K562 (cell line): Measurements from ENCODE around the gene FRMD7. TPM values are rescaled to one million over a fixed set of nuclear protein-coding genes. Genes with fewer than 3 reads are reported as not detected.

Source experiments
- ATAC-seq: fragments of 200-7000 bp; cut with Tn5 transposase; 3 replicates; pipeline ENCODE4 v1.9.1; 2020; ENCODE audit warnings: moderate library complexity
- BruUV-seq: library from RNA; stranded (reverse); fragments of 400-500 nt; replicated peaks from 2 replicates; lab custom pipeline; 2021; lab: Mats Ljungman, UMichigan
- CTCF ChIA-PET: fragments of 300-600 bp; formaldehyde crosslinking; extraction: SDS; loops from one replicate; lab custom pipeline; 2021; ENCODE audit warnings: low intra/inter-chr PET ratio; lab: Yijun Ruan, JAX
- POLR2A ChIA-PET: fragments of 300-600, 350-650 bp; sonication (Branson Sonifier 250); formaldehyde crosslinking; extraction: SDS; loops from one replicate; lab custom pipeline; 2021; ENCODE audit warnings: antibody characterized with exemption, inconsistent platforms; lab: Yijun Ruan, JAX
- DNase-seq, 4 experiments: peaks; one replicate each; pipeline versions ENCODE4 v3.0.0 to v3.0.0-alpha.2; 2011 to 2018; ENCODE audit warnings: low spot score in 3 of 4, mixed read lengths in 3 of 4; ENCODE audit errors: extremely low read depth in 1 of 4
- FAIRE-seq: peaks from 2 replicates; lab custom pipeline; 2011; peaks lifted over from hg19 to GRCh38; lab: Jason Lieb, UNC
- H2AFZ ChIP-seq: 2 replicates; pipeline ENCODE4 v1.6.0; 2011; ENCODE audit warnings: low read depth, low read length, control low read depth, inconsistent platforms
- H3K27ac ChIP-seq: fragments of 200-600 bp; 3 replicates; pipeline ENCODE4 v1.8.0; 2011; ENCODE audit warnings: low read depth, mild to moderate bottlenecking, control low read depth, inconsistent platforms, low read length, moderate library complexity, mixed read lengths; ENCODE audit errors: extremely low read depth
- H3K27me3 ChIP-seq, 2 experiments: fragments of 300-600 bp in 1 of 2; 2 replicates in 1 of 2; 3 replicates in 1 of 2; pipeline versions ENCODE4 v1.6.0 to v1.8.0; 2011; ENCODE audit warnings: inconsistent platforms in 2 of 2, low read length in 2 of 2, mild to moderate bottlenecking in 1 of 2, mixed read lengths in 1 of 2, moderate library complexity in 1 of 2; ENCODE audit not compliant: control insufficient read depth in 2 of 2, insufficient read depth in 2 of 2
- H3K36me3 ChIP-seq: fragments of 300-600 bp; 3 replicates; pipeline ENCODE4 v1.8.0; 2011; ENCODE audit warnings: mild to moderate bottlenecking, low read length, inconsistent platforms; ENCODE audit not compliant: control insufficient read depth, insufficient read depth
- H3K4me1 ChIP-seq, 2 experiments: fragments of 200-600 bp in 1 of 2; replicated peaks in 1 of 2; 2 replicates in 1 of 2; 3 replicates in 1 of 2; pipeline versions ENCODE4 v1.5.1 to v1.8.0; 2011; ENCODE audit warnings: inconsistent platforms in 2 of 2, low read length in 2 of 2, mild to moderate bottlenecking in 1 of 2, mixed read lengths in 1 of 2, moderate library complexity in 1 of 2; ENCODE audit not compliant: control insufficient read depth in 2 of 2, insufficient read depth in 2 of 2
- H3K4me2 ChIP-seq: 2 replicates; pipeline ENCODE4 v1.6.1; 2011; ENCODE audit warnings: low read length, control low read depth, inconsistent platforms, mixed read lengths; ENCODE audit not compliant: insufficient read depth
- H3K4me3 ChIP-seq: fragments of 200-600 bp; sonication (generic), shearing (Covaris generic); 2 replicates; pipeline ENCODE4 v1.5.1; 2016; ENCODE audit warnings: control low read depth, inconsistent platforms
- H3K79me2 ChIP-seq: fragments of 200-600 bp; 3 replicates; pipeline ENCODE4 v1.8.0; 2011; ENCODE audit warnings: low read length, inconsistent platforms; ENCODE audit not compliant: control insufficient read depth, insufficient read depth
- H3K9ac ChIP-seq, 2 experiments: 2 replicates each; pipeline versions ENCODE4 v1.6.0 to v1.6.1; 2011; ENCODE audit warnings: low read depth in 2 of 2, low read length in 2 of 2, control low read depth in 1 of 2, inconsistent platforms in 1 of 2, mild to moderate bottlenecking in 1 of 2, mixed read lengths in 1 of 2; ENCODE audit not compliant: insufficient read depth in 1 of 2
- H3K9me1 ChIP-seq: one replicate; pipeline ENCODE4 v1.6.0; 2011; ENCODE audit warnings: inconsistent platforms, mild to moderate bottlenecking, low read length, moderate library complexity; ENCODE audit not compliant: control insufficient read depth, insufficient read depth
- H3K9me3 ChIP-seq: replicated peaks from 2 replicates; pipeline ENCODE4 v1.5.1; 2011; ENCODE audit warnings: low read depth, low read length, inconsistent platforms; ENCODE audit not compliant: control insufficient read depth, insufficient read depth
- H4K20me1 ChIP-seq: replicated peaks from 2 replicates; pipeline ENCODE4 v1.6.1; 2011; ENCODE audit warnings: low read length, inconsistent platforms, mixed read lengths; ENCODE audit not compliant: control insufficient read depth, insufficient read depth
- BCL6 ChIP-seq: fragments of 250-450 bp; sonication (Bioruptor Pico); IDR thresholded peaks from 2 replicates; pipeline ENCODE4 v1.4.0; 2020
- CREM ChIP-seq: IDR thresholded peaks from 2 replicates; pipeline ENCODE4 v1.6.1; 2014; ENCODE audit warnings: antibody characterized with exemption, low read depth
- FOXM1 ChIP-seq, 2 experiments: fragments of 450-650 bp in 1 of 2; sonication (generic) in 1 of 2; formaldehyde crosslinking in 1 of 2; IDR thresholded peaks; 2 replicates each; pipeline versions ENCODE4 v1.6.1 to v1.9.0; 2017 to 2022; ENCODE audit warnings: low read depth in 2 of 2, mild to moderate bottlenecking in 2 of 2, missing genetic modification reagents in 1 of 2, moderate library complexity in 1 of 2
- HIVEP1 ChIP-seq: fragments of 250-450 bp; sonication (Bioruptor Pico); IDR thresholded peaks from 2 replicates; pipeline ENCODE4 v1.4.0; 2020; ENCODE audit warnings: mild to moderate bottlenecking
- KLF6 ChIP-seq: fragments of 250-450 bp; sonication (Bioruptor Pico); IDR thresholded peaks from 2 replicates; pipeline ENCODE4 v1.4.0; 2020; ENCODE audit warnings: mild to moderate bottlenecking, moderate library complexity, borderline replicate concordance
- MXI1 ChIP-seq: IDR thresholded peaks from 2 replicates; pipeline ENCODE4 v1.6.1; 2011; ENCODE audit warnings: low read depth, mild to moderate bottlenecking, improper control_type of control experiment, low read length
- PHF21A ChIP-seq: fragments of 450-650 bp; IDR thresholded peaks from 2 replicates; pipeline ENCODE4 v1.6.1; 2017; ENCODE audit warnings: low read depth, borderline replicate concordance
- PRPF4 ChIP-seq: fragments of 200-400 bp; formaldehyde crosslinking; IDR thresholded peaks from one replicate; pipeline ENCODE4 v1.6.1; 2017; ENCODE audit warnings: low read length, low read depth, mild to moderate bottlenecking; ENCODE audit not compliant: insufficient read depth, poor library complexity, severe bottlenecking
- PTTG1 ChIP-seq: fragments of 450-650 bp; IDR thresholded peaks from 2 replicates; pipeline ENCODE4 v1.6.1; 2016; ENCODE audit warnings: low read depth, mild to moderate bottlenecking, missing genetic modification characterization, missing compliant biosample characterization
- RNF2 ChIP-seq: sonication (generic); IDR thresholded peaks from 2 replicates; pipeline ENCODE4 v1.6.1; 2016
- SMAD2 ChIP-seq: fragments of 150-350 bp; IDR thresholded peaks from 2 replicates; pipeline ENCODE4 v1.6.1; 2014; ENCODE audit warnings: low read depth, mild to moderate bottlenecking, low read length
- STAT5A ChIP-seq: IDR thresholded peaks from 2 replicates; pipeline ENCODE4 v1.6.1; 2012; ENCODE audit warnings: low read length, inconsistent platforms, borderline replicate concordance
- WGBS: fragments of 100-300 bp; shearing (Covaris generic); methylation state at CpG from one replicate; pipeline ENCODE4 v1.1.6; 2016; ENCODE audit warnings: low coverage, mixed read lengths; ENCODE audit not compliant: insufficient coverage; ENCODE audit errors: missing lambda C conversion rate; 5-methylcytosine and 5-hydroxymethylcytosine counted together
- in situ Hi-C: fragments of 300-500 bp; cut with MboI; formaldehyde crosslinking; loops from 4 replicates; pipeline ENCODE4 v1.15.0; 2018; ENCODE audit warnings: inconsistent platforms, mixed read lengths
- intact Hi-C: fragments of 100-400 bp; cut with micrococcal nuclease; formaldehyde crosslinking; loops from 2 replicates; pipeline ENCODE4 v1.14.2; 2022
- polyA plus RNA-seq, 8 experiments: library from polyadenylated mRNA; depleted of rRNA in 4 of 8; stranded (reverse) in 5 of 8; unstranded in 3 of 8; fragments of >200 nt; fragmentation: Nextera tagmentation in 2 of 8; fragmentation: Illumina TruSeq in 1 of 8; extraction: Ambion mirVana in 2 of 8; extraction: Trizol in 1 of 8; gene quantifications; 2 replicates each; pipeline versions ENCODE4 v1.2.1 to v1.2.3, GENCODE V29; 2011 to 2014; ENCODE audit warnings: inconsistent platforms in 1 of 8, missing spikeins in 1 of 8
- total RNA-seq, 7 experiments: library from RNA; depleted of rRNA in 6 of 7; stranded (reverse); fragments of >200 nt in 6 of 7; fragmentation: Illumina TruSeq in 2 of 7; extraction: Trizol in 2 of 7; gene quantifications; 2 replicates each; pipeline versions ENCODE4 v1.2.1 to v1.2.3, GENCODE V29; 2011 to 2021; ENCODE audit warnings: low replicate concordance in 1 of 7
- TF ChIP-seq, protein P1 (sequence below): sonication (generic); formaldehyde crosslinking; IDR thresholded peaks from 2 replicates; pipeline ENCODE4 v1.8.1; 2022; ENCODE audit warnings: missing genetic modification reagents
- TF ChIP-seq, protein P2 (sequence below): sonication (generic); formaldehyde crosslinking; IDR thresholded peaks from 2 replicates; pipeline ENCODE4 v1.8.1; 2023; ENCODE audit warnings: missing genetic modification reagents, mild to moderate bottlenecking, borderline replicate concordance
- TF ChIP-seq, protein P3 (sequence below): fragments of 250-450 bp; sonication (Bioruptor Pico); IDR thresholded peaks from 2 replicates; pipeline ENCODE4 v1.5.0; 2021

FRMD7 gene
- total and polyA plus RNA-seq, 9 of the 15 experiments (the other 6 are each of a cell fraction or from before 2014, with no cell fraction given): 0.06 to 0.09 TPM; not detected in 7

GRCh38 chrX:132119821-132120515, 7.9 kb downstream of the FRMD7 start:
- intact Hi-C loops (no loop called here), in situ Hi-C loops (no loop called here)
- no peaks in the 10 kb centered on the region for H4K20me1 ChIP-seq
- H3K9ac ChIP-seq: no peak overlapping the region
- no peak overlapping the region for H2AFZ ChIP-seq
- H3K9me3 ChIP-seq: no peaks in the 10 kb centered on the region
- POLR2A ChIA-PET: no interaction called here
- H3K36me3 ChIP-seq: no peaks in the 10 kb centered on the region
- no peak overlapping the region for H3K27ac ChIP-seq
- no peaks in the 10 kb centered on the region for H3K27me3 ChIP-seq
- no peaks in the 10 kb centered on the region; a peak in 1 of 5 replicates for H3K4me1 ChIP-seq
- no peak for ATAC-seq
- TF ChIP-seq, protein P1, sequence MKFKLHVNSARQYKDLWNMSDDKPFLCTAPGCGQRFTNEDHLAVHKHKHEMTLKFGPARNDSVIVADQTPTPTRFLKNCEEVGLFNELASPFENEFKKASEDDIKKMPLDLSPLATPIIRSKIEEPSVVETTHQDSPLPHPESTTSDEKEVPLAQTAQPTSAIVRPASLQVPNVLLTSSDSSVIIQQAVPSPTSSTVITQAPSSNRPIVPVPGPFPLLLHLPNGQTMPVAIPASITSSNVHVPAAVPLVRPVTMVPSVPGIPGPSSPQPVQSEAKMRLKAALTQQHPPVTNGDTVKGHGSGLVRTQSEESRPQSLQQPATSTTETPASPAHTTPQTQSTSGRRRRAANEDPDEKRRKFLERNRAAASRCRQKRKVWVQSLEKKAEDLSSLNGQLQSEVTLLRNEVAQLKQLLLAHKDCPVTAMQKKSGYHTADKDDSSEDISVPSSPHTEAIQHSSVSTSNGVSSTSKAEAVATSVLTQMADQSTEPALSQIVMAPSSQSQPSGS (CRISPR knock-in tag): no peak
- no peak for TF ChIP-seq PHF21A
- TF ChIP-seq, protein P2, sequence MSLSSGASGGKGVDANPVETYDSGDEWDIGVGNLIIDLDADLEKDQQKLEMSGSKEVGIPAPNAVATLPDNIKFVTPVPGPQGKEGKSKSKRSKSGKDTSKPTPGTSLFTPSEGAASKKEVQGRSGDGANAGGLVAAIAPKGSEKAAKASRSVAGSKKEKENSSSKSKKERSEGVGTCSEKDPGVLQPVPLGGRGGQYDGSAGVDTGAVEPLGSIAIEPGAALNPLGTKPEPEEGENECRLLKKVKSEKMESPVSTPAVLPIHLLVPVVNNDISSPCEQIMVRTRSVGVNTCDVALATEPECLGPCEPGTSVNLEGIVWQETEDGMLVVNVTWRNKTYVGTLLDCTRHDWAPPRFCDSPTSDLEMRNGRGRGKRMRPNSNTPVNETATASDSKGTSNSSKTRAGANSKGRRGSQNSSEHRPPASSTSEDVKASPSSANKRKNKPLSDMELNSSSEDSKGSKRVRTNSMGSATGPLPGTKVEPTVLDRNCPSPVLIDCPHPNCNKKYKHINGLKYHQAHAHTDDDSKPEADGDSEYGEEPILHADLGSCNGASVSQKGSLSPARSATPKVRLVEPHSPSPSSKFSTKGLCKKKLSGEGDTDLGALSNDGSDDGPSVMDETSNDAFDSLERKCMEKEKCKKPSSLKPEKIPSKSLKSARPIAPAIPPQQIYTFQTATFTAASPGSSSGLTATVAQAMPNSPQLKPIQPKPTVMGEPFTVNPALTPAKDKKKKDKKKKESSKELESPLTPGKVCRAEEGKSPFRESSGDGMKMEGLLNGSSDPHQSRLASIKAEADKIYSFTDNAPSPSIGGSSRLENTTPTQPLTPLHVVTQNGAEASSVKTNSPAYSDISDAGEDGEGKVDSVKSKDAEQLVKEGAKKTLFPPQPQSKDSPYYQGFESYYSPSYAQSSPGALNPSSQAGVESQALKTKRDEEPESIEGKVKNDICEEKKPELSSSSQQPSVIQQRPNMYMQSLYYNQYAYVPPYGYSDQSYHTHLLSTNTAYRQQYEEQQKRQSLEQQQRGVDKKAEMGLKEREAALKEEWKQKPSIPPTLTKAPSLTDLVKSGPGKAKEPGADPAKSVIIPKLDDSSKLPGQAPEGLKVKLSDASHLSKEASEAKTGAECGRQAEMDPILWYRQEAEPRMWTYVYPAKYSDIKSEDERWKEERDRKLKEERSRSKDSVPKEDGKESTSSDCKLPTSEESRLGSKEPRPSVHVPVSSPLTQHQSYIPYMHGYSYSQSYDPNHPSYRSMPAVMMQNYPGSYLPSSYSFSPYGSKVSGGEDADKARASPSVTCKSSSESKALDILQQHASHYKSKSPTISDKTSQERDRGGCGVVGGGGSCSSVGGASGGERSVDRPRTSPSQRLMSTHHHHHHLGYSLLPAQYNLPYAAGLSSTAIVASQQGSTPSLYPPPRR: no peak
- TF ChIP-seq HIVEP1: no peak
- TF ChIP-seq, protein P3, sequence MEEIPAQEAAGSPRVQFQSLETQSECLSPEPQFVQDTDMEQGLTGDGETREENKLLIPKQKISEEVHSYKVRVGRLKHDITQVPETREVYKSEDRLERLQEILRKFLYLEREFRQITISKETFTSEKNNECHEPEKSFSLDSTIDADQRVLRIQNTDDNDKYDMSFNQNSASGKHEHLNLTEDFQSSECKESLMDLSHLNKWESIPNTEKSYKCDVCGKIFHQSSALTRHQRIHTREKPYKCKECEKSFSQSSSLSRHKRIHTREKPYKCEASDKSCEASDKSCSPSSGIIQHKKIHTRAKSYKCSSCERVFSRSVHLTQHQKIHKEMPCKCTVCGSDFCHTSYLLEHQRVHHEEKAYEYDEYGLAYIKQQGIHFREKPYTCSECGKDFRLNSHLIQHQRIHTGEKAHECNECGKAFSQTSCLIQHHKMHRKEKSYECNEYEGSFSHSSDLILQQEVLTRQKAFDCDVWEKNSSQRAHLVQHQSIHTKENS (CRISPR knock-in tag): no peak
- no peak for TF ChIP-seq SMAD2
- no peak for TF ChIP-seq RNF2
- no peak for TF ChIP-seq CREM
- TF ChIP-seq PTTG1 (tag): no peak
- no peak for TF ChIP-seq FOXM1 (IDR thresholded peaks at IDR 0.05; ENCODE audit: low read depth)
- no peak for TF ChIP-seq FOXM1 (CRISPR knock-in tag; IDR thresholded peaks at IDR 0.05; ENCODE audit: low read depth)
- TF ChIP-seq MXI1: no peak
- no peak for TF ChIP-seq STAT5A
- TF ChIP-seq BCL6 (CRISPR knock-in tag): no peak
- TF ChIP-seq KLF6: no peak
- no peak for TF ChIP-seq PRPF4
- TF ChIP-seq, all 486 proteins: peak for 0
- FAIRE-seq (no peak), DNase-seq (no peak)
- Histone ChIP-seq H3K79me2 (no peaks in the 10 kb centered on the region), H3K4me2 (no peak overlapping the region), H3K4me3 (no peak overlapping the region), H3K9me1 (no peaks in the 10 kb centered on the region)
- CTCF ChIA-PET: no interaction called here
- 15% methylated on average over 11 of the region's 12 CpGs for WGBS
- no TSS peak for BruUV-seq
